Ammon's horn (tissue), 1 donor: Measurements from ENCODE around the gene ZNF394.
A peak's percentile ranks its signal among the peaks of the same experiment; 100 is the strongest.

ENCODE experiments used
- DNase-seq: peaks from one replicate; pipeline ENCODE4 v3.0.0-alpha.2; 2016; ENCODE audit warnings: low spot score

The ZNF394 gene

GRCh38 chr7:99493823-99494222 is 6.3 kb downstream of the ZNF394 start:
- no peak for DNase-seq

- DNase-seq: no peak
These were observed 9.2 kb downstream of the ZNF394 start for GRCh38 chr7:99490878-99491277.

- DNase-seq: no peak
These were observed 10.8 kb downstream of the ZNF394 start for GRCh38 chr7:99489235-99489634.

GRCh38 chr7:99485094-99485493 is 15.0 kb downstream of the ZNF394 start:
- no peak for DNase-seq

GRCh38 chr7:99478464-99479440 is 21.3 kb downstream of the ZNF394 start:
- no peak for DNase-seq

- DNase-seq: no peak
These were observed 24.0 kb downstream of the ZNF394 start for GRCh38 chr7:99476107-99476506.

- peak; percentile 45 for DNase-seq
These were observed 26.8 kb downstream of the ZNF394 start for GRCh38 chr7:99473315-99473596.

- peak; percentile 97 for DNase-seq
These were observed 27.3 kb downstream of the ZNF394 start, which contains the start of gene ZNF789 for GRCh38 chr7:99472561-99473314. TSS of gene ZNF789 (plus strand) at chr7:99472890. CDS start at chr7:99476457, 3,567 bp downstream.

- DNase-seq: no peak
These were observed 30.6 kb downstream of the ZNF394 start for GRCh38 chr7:99469381-99470065.

GRCh38 chr7:99468336-99468918 is 31.7 kb downstream of the ZNF394 start:
- DNase-seq: no peak

GRCh38 chr7:99465421-99465768 is 34.7 kb downstream of the ZNF394 start:
- DNase-seq: no peak

- DNase-seq: no peak
These were observed 38.9 kb downstream of the ZNF394 start for GRCh38 chr7:99461221-99461620.

- DNase-seq: no peak
These were observed 39.4 kb downstream of the ZNF394 start for GRCh38 chr7:99460651-99461050.

- no peak for DNase-seq
These were observed 41.0 kb downstream of the ZNF394 start for GRCh38 chr7:99459087-99459486.

- no peak for DNase-seq
These were observed 42.2 kb downstream of the ZNF394 start for GRCh38 chr7:99457650-99458493.

- no peak for DNase-seq
These were observed 42.9 kb downstream of the ZNF394 start for GRCh38 chr7:99457050-99457649.

GRCh38 chr7:99456288-99456687 is 43.8 kb downstream of the ZNF394 start:
- no peak for DNase-seq

- DNase-seq: no peak
These were observed 44.2 kb downstream of the ZNF394 start for GRCh38 chr7:99455874-99456273.

- no peak for DNase-seq
These were observed 47.0 kb downstream of the ZNF394 start for GRCh38 chr7:99453105-99453504.

GRCh38 chr7:99452541-99452940 is 47.5 kb downstream of the ZNF394 start:
- DNase-seq: no peak

GRCh38 chr7:99451936-99452335 is 48.1 kb downstream of the ZNF394 start:
- peak; percentile 66 for DNase-seq
